Sigmoid colon (tissue), 3 donors: ENCODE results near the gene FHL3.

Experiments
- POLR2A ChIP-seq, 2 donors: fragments of 450-650 bp; IDR thresholded peaks; one replicate each; pipeline ENCODE4 v1.6.1; 2016; ENCODE audit warnings: antibody characterized with exemption in 2 of 2, mild to moderate bottlenecking in 2 of 2, moderate library complexity in 2 of 2
- TF ChIP-seq, protein P1 (sequence below), 4 experiments: fragments of 450-650 bp in 3 of 4; fragments of 200-600 bp in 1 of 4; IDR thresholded peaks; one replicate each; pipeline ENCODE4 v1.5.1; 2016 to 2019; ENCODE audit warnings: antibody characterized with exemption in 4 of 4, mild to moderate bottlenecking in 3 of 4, moderate library complexity in 2 of 4

DNA sequence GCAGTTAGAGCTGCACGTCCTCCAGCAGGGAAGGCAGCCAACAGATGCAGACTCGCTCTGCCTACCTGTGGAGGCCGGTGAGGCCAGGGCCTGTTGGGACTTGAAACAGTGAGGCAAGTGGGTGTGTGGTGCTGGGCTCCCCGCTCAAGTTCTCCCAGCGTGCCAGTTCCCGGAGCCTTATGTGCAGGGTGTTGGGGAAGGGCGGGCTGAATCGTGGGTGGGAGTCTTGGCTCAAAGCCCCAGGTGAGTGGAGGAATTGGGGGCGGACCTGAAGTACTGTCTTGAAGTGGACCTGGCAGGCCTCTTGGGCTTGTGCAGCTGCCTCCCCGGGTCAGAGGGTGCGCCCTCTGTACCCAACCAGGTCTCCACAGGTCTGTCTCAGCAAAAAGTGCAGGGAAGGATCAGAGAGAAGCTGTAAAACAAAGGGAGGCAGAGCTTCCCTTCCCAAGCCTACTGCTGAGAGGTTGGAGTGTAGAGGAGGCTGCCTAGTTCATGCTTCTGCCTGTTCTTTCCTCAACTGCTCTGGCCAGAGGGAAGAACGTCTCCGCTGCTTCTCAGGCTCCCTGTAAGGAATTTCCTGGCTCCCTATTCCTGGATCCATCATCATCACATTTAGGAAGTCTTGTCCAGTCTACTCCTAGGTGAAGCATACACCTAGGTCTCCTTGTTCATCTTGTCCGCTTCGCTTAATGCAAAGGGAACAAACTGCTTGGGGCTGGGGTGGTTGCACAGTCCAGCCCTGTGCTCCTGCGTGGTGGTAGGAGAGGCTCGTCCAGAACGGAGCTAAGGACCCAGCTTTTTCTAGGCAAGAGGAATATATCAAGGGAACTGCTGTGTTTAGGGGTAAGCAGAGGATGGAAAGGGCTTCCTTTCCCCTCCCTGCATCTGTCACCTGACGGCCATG is 22.1 kb upstream of the FHL3 start:
- TF ChIP-seq, protein P1, sequence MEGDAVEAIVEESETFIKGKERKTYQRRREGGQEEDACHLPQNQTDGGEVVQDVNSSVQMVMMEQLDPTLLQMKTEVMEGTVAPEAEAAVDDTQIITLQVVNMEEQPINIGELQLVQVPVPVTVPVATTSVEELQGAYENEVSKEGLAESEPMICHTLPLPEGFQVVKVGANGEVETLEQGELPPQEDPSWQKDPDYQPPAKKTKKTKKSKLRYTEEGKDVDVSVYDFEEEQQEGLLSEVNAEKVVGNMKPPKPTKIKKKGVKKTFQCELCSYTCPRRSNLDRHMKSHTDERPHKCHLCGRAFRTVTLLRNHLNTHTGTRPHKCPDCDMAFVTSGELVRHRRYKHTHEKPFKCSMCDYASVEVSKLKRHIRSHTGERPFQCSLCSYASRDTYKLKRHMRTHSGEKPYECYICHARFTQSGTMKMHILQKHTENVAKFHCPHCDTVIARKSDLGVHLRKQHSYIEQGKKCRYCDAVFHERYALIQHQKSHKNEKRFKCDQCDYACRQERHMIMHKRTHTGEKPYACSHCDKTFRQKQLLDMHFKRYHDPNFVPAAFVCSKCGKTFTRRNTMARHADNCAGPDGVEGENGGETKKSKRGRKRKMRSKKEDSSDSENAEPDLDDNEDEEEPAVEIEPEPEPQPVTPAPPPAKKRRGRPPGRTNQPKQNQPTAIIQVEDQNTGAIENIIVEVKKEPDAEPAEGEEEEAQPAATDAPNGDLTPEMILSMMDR (IDR thresholded peaks at IDR 0.05), result no peak
- TF ChIP-seq POLR2A (IDR thresholded peaks at IDR 0.05), result no peak
